Measurements from ENCODE around the gene ERVK3-1.

Gene ERVK3-1

GRCh38 chr19:58330458-58330857 is 25.3 kb downstream of the ERVK3-1 start:
- no peak overlapping the region for H3K4me3 ChIP-seq (ENCODE audit: low read length)
- TF ChIP-seq CTCF (IDR thresholded peaks at IDR 0.05; ENCODE audit: insufficient read depth, low read depth, low read length, missing control alignments) = no peak
- peak; percentile 78 for DNase-seq (ENCODE audit: low read depth)

- DNase-seq (ENCODE audit: low read depth) = no peak
- TF ChIP-seq CTCF (IDR thresholded peaks at IDR 0.05; ENCODE audit: insufficient read depth, low read depth, low read length, missing control alignments) = no peak
- H3K4me3 ChIP-seq (ENCODE audit: low read length) = no peak overlapping the region
These were observed 27.5 kb downstream of the ERVK3-1 start for GRCh38 chr19:58332697-58333096.

- no peak for TF ChIP-seq CTCF (IDR thresholded peaks at IDR 0.05; ENCODE audit: insufficient read depth, low read depth, low read length, missing control alignments)
- no peak overlapping the region for H3K4me3 ChIP-seq (ENCODE audit: low read length)
- no peak for DNase-seq (ENCODE audit: low read depth)
These were observed 29.6 kb downstream of the ERVK3-1 start for GRCh38 chr19:58334691-58335249.

- no peak overlapping the region for H3K4me3 ChIP-seq (ENCODE audit: low read length)
- DNase-seq (ENCODE audit: low read depth) = no peak
- TF ChIP-seq CTCF (IDR thresholded peaks at IDR 0.05; ENCODE audit: insufficient read depth, low read depth, low read length, missing control alignments) = no peak
These were observed 30.5 kb downstream of the ERVK3-1 start for GRCh38 chr19:58335630-58336029.

GRCh38 chr19:58336216-58336615 is 31.0 kb downstream of the ERVK3-1 start:
- no peak overlapping the region for H3K4me3 ChIP-seq (ENCODE audit: low read length)
- TF ChIP-seq CTCF (IDR thresholded peaks at IDR 0.05; ENCODE audit: insufficient read depth, low read depth, low read length, missing control alignments) = no peak

GRCh38 chr19:58336820-58337219 is 31.6 kb downstream of the ERVK3-1 start:
- no peak overlapping the region for H3K4me3 ChIP-seq (ENCODE audit: low read length)
- DNase-seq (ENCODE audit: low read depth) = no peak
- no peak for TF ChIP-seq CTCF (IDR thresholded peaks at IDR 0.05; ENCODE audit: insufficient read depth, low read depth, low read length, missing control alignments)

More at GRCh38 chr19:58336216-58336615, 31.0 kb downstream of the ERVK3-1 start:
- no peak for DNase-seq (ENCODE audit: low read depth)

- DNase-seq (ENCODE audit: low read depth) = no peak
- TF ChIP-seq CTCF (IDR thresholded peaks at IDR 0.05; ENCODE audit: insufficient read depth, low read depth, low read length, missing control alignments) = no peak
- no peak overlapping the region for H3K4me3 ChIP-seq (ENCODE audit: low read length)
These were observed 33.2 kb downstream of the ERVK3-1 start for GRCh38 chr19:58338336-58338735.

Measured in epithelial cell of esophagus (primary cell).